Endothelial cell of umbilical vein (primary cell): ENCODE measurements around the gene SCYL1. TPM values are rescaled to one million over a fixed set of nuclear protein-coding genes. Genes with fewer than 3 reads are reported as not detected.

ENCODE experiments used
- BruUV-seq: library from RNA; stranded (reverse); fragments of 400-500 nt; replicated peaks from 2 replicates; lab custom pipeline; 2021; lab: Mats Ljungman, UMichigan
- CTCF ChIA-PET: fragments of 300-600, 350-600 bp; sonication (Branson Sonifier 250); formaldehyde crosslinking; loops from one replicate; lab custom pipeline; 2021; ENCODE audit warnings: antibody characterized with exemption, inconsistent platforms; lab: Charles Lee
- POLR2A ChIA-PET: fragments of 300-600, 350-600 bp; sonication (Branson Sonifier 250); formaldehyde crosslinking; loops from one replicate; lab custom pipeline; 2021; ENCODE audit warnings: antibody characterized with exemption, inconsistent platforms; lab: Charles Lee
- DNase-seq: peaks from one replicate; pipeline ENCODE4 v3.0.0-alpha.2; 2011; ENCODE audit warnings: low read depth, low spot score
- FAIRE-seq: peaks from 2 replicates; lab custom pipeline; 2011; peaks lifted over from hg19 to GRCh38; lab: Jason Lieb, UNC
- H2AFZ ChIP-seq: 2 replicates; pipeline ENCODE4 v1.6.0; 2012; ENCODE audit warnings: low read depth, low read length, control low read depth, inconsistent platforms
- H3K27ac ChIP-seq: 2 replicates; pipeline ENCODE4 v1.5.1; 2011; ENCODE audit warnings: low read depth, mild to moderate bottlenecking, control low read depth, low read length, moderate library complexity; ENCODE audit not compliant: insufficient read depth
- H3K27me3 ChIP-seq, 2 experiments: 2 replicates each; pipeline versions ENCODE4 v1.6.0 to v1.6.1; 2011; ENCODE audit warnings: low read length in 2 of 2, mixed read lengths in 1 of 2; ENCODE audit not compliant: control insufficient read depth in 2 of 2, insufficient read depth in 2 of 2
- H3K36me3 ChIP-seq, 2 experiments: 2 replicates in 1 of 2; 3 replicates in 1 of 2; pipeline ENCODE4 v1.5.1; 2011; ENCODE audit warnings: low read length in 2 of 2, mild to moderate bottlenecking in 1 of 2, moderate library complexity in 1 of 2; ENCODE audit not compliant: control insufficient read depth in 2 of 2, insufficient read depth in 2 of 2; ENCODE audit errors: extremely low read depth in 1 of 2
- H3K4me1 ChIP-seq: 3 replicates; pipeline ENCODE4 v1.5.1; 2011; ENCODE audit warnings: mild to moderate bottlenecking, low read length; ENCODE audit not compliant: control insufficient read depth, insufficient read depth; ENCODE audit errors: extremely low read depth
- H3K4me2 ChIP-seq: 2 replicates; pipeline ENCODE4 v1.6.1; 2011; ENCODE audit warnings: low read length, control low read depth, mixed read lengths; ENCODE audit not compliant: insufficient read depth
- H3K4me3 ChIP-seq, 3 experiments: fragments of 200-600 bp in 1 of 3; sonication (generic), shearing (Covaris generic) in 1 of 3; replicated peaks in 1 of 3; 2 replicates each; pipeline ENCODE4 v1.5.1; 2011 to 2016; ENCODE audit warnings: control low read depth in 3 of 3, low read length in 3 of 3, mild to moderate bottlenecking in 2 of 3, inconsistent platforms in 1 of 3, low read depth in 1 of 3, moderate library complexity in 1 of 3; ENCODE audit not compliant: insufficient read depth in 1 of 3
- H3K79me2 ChIP-seq: 2 replicates; pipeline ENCODE4 v1.6.0; 2012; ENCODE audit warnings: low read length, inconsistent platforms; ENCODE audit not compliant: control insufficient read depth, insufficient read depth
- H3K9ac ChIP-seq: replicated peaks from 2 replicates; pipeline ENCODE3; 2011; ENCODE audit warnings: low read length, control low read depth; ENCODE audit not compliant: insufficient read depth; ENCODE audit errors: extremely low read depth
- H3K9me1 ChIP-seq: replicated peaks from 3 replicates; pipeline ENCODE4 v1.6.0; 2011; ENCODE audit warnings: mild to moderate bottlenecking, low read length; ENCODE audit not compliant: control insufficient read depth, insufficient read depth; ENCODE audit errors: extremely low read depth
- H3K9me3 ChIP-seq: replicated peaks from 2 replicates; pipeline ENCODE4 v1.5.1; 2012; ENCODE audit warnings: low read length, inconsistent platforms; ENCODE audit not compliant: control insufficient read depth, insufficient read depth
- H4K20me1 ChIP-seq: replicated peaks from 2 replicates; pipeline ENCODE3; 2011; ENCODE audit warnings: mild to moderate bottlenecking, low read length; ENCODE audit not compliant: control insufficient read depth, insufficient read depth; ENCODE audit errors: extremely low read depth
- EZH2 ChIP-seq: IDR thresholded peaks from 2 replicates; pipeline ENCODE4 v1.6.1; 2012; ENCODE audit warnings: borderline replicate concordance, low read depth, mild to moderate bottlenecking, moderate library complexity, low read length, inconsistent platforms; ENCODE audit not compliant: severe bottlenecking
- FOS ChIP-seq: IDR thresholded peaks from 2 replicates; pipeline ENCODE4 v1.6.1; 2011; ENCODE audit warnings: mild to moderate bottlenecking, low read length, moderate library complexity, borderline replicate concordance; ENCODE audit not compliant: insufficient read depth
- MYC ChIP-seq: IDR thresholded peaks from one replicate; pipeline ENCODE4 v1.6.1; 2011; ENCODE audit warnings: mild to moderate bottlenecking, low read depth, low read length
- POLR2A ChIP-seq: IDR thresholded peaks from 2 replicates; pipeline ENCODE4 v1.6.1; 2012; ENCODE audit warnings: low read depth, mild to moderate bottlenecking, control low read depth, low read length
- POLR2AphosphoS5 ChIP-seq: IDR thresholded peaks from 2 replicates; pipeline ENCODE4 v1.6.1; 2012; ENCODE audit warnings: low read depth, mild to moderate bottlenecking, control low read depth, low read length, moderate library complexity; ENCODE audit not compliant: insufficient read depth
- dilution Hi-C: fragments of 300-500 bp; cut with MboI; formaldehyde crosslinking; loops from one replicate; pipeline ENCODE4 v1.15.0; 2019; ENCODE audit warnings: low sequenced_read_pairs; ENCODE audit not compliant: extremely low pct_ligation_motif_present
- intact Hi-C: fragments of 100-400 bp; cut with micrococcal nuclease; formaldehyde crosslinking; loops from one replicate; pipeline ENCODE4 v1.10.0; 2022
- polyA plus RNA-seq, 4 experiments: library from polyadenylated mRNA; depleted of rRNA in 3 of 4; stranded (reverse) in 3 of 4; unstranded in 1 of 4; fragments of >200 nt; gene quantifications; 2 replicates each; pipeline versions ENCODE4 v1.2.1 to v1.2.3, GENCODE V29; 2011 to 2012; ENCODE audit warnings: missing spikeins in 1 of 4
- total RNA-seq: library from RNA; stranded (reverse); gene quantifications from 2 replicates; pipeline ENCODE4 v1.2.3, GENCODE V29; 2021
- TF ChIP-seq, protein P1 (sequence below), 2 donors: IDR thresholded peaks; 1 replicate in 1 of 2; 2 replicates in 1 of 2; pipeline ENCODE4 v1.5.1; 2011; ENCODE audit warnings: low read length in 2 of 2, mild to moderate bottlenecking in 2 of 2, moderate library complexity in 2 of 2, control low read depth in 1 of 2, inconsistent platforms in 1 of 2, low read depth in 1 of 2; ENCODE audit not compliant: insufficient read depth in 1 of 2; ENCODE audit errors: extremely low read depth in 1 of 2

SCYL1 gene
- total and polyA plus RNA-seq, 2 donors (not counting 3 experiments of a cell fraction or from before 2014, with no cell fraction given) = 88.2 to 126 TPM

DNA sequence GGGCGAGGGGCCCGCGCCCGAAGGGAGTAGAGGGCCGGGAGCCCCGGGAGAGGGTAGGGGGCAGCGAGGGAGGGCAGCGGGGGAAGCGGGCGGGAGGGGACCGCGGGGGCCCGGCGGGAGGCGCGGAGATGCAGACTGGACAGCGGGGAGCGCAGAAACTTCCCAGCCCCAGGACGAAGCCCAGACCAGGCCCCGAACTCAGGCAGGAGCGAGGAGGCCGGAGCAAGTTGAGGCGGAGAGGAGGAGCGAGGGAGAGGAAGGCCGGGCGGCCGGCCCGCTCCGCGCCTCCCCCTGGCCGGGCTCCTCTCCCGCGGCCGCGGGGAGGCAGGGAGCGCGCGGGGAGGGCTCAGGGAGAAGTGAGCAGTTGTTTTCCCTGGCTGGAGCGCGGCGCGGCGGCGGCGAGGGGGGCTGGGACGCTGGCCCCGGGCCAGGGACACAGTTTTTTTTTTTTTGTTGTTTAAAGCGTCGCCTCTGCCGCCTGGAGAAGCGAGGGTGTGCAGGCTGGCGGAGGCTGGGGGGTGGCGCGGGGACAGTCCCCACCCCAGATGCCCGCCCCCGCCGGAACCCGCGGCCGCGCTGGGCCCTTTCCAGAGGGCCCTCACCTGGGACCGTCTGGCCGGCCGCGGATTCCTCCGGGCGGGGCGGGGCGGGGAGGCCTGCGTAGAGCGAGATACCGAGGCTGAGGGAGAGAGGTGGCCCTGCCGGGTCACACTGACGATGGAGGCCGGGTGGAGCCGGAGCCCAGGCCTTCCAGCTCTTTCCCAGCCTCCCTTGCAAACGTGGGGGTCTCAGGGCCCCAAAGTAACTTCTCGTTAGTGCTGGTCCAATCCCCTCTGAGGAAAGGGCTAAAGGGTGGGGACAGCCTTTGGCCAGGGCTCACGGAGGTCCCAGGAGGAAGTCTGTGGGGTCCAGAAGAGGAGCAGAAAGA, 33.4 kb downstream of the SCYL1 start, which contains the start of gene LTBP3:
TSS of gene LTBP3 (minus strand) at position 358 of the 928 bp plus-strand sequence. CDS start 400 bp downstream, outside the sequence.
- TF ChIP-seq, protein P1, sequence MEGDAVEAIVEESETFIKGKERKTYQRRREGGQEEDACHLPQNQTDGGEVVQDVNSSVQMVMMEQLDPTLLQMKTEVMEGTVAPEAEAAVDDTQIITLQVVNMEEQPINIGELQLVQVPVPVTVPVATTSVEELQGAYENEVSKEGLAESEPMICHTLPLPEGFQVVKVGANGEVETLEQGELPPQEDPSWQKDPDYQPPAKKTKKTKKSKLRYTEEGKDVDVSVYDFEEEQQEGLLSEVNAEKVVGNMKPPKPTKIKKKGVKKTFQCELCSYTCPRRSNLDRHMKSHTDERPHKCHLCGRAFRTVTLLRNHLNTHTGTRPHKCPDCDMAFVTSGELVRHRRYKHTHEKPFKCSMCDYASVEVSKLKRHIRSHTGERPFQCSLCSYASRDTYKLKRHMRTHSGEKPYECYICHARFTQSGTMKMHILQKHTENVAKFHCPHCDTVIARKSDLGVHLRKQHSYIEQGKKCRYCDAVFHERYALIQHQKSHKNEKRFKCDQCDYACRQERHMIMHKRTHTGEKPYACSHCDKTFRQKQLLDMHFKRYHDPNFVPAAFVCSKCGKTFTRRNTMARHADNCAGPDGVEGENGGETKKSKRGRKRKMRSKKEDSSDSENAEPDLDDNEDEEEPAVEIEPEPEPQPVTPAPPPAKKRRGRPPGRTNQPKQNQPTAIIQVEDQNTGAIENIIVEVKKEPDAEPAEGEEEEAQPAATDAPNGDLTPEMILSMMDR (IDR thresholded peaks at IDR 0.05; ENCODE audit: extremely low read depth in 1 of 2, insufficient read depth in 1 of 2, low read depth in 1 of 2, low read length in 2 of 2) = no peak
- no peak for TF ChIP-seq EZH2
- TF ChIP-seq POLR2A = peak; percentile 62
- TF ChIP-seq FOS = no peak
- no peak for TF ChIP-seq MYC
- TF ChIP-seq POLR2AphosphoS5 = peak; percentile 85
- H2AFZ ChIP-seq = no peak within 1 kb of the TSS
- peak within 1 kb of the TSS; percentile 68 for H3K4me2 ChIP-seq
- no peaks in the 10 kb centered on the region for H3K36me3 ChIP-seq
- intact Hi-C loops = loop anchor here (1.0 kb wide), 1 partner anchor 16 kb away; no protein-coding TSS in a partner anchor
- H3K27me3 ChIP-seq = no peaks in the 10 kb centered on the region
- peaks cover 22% of the 10 kb centered on the region for H3K79me2 ChIP-seq
- dilution Hi-C loops = no loop called here
- no peaks in the 10 kb centered on the region for H3K9me3 ChIP-seq
- H3K4me1 ChIP-seq = peaks cover 60% of the 10 kb centered on the region
- H3K27ac ChIP-seq = peak within 1 kb of the TSS; percentile 78
- FAIRE-seq (peak; percentile 91), DNase-seq (peak; percentile 84)
- CTCF ChIA-PET = interaction anchor here (1.5 to 4.3 kb wide), 5 partner anchors 9 to 30 kb away, joined by 5 to 54 read pairs (median 17); partner anchors contain the start of genes FAM89B and ZNRD2
- POLR2A ChIA-PET = interaction anchor here (1.3 kb wide), 1 partner anchor 18 kb away, joined by 3 read pairs; no protein-coding TSS in a partner anchor
- H3K4me3 ChIP-seq = peak within 1 kb of the TSS; percentile 25 to 52 (median 48)
- no peaks in the 10 kb centered on the region for H3K9me1 ChIP-seq
- BruUV-seq = no TSS peak
- H4K20me1 ChIP-seq = no peaks in the 10 kb centered on the region
- H3K9ac ChIP-seq = peak within 1 kb of the TSS; percentile 61
